Measurements from ENCODE around the gene B4GALT7. TPM values are rescaled to one million over a fixed set of nuclear protein-coding genes. Genes with fewer than 3 reads are reported as not detected.

B4GALT7 gene
- total RNA-seq, 1 experiment from 2014 or later, result 28.3 TPM

DNA sequence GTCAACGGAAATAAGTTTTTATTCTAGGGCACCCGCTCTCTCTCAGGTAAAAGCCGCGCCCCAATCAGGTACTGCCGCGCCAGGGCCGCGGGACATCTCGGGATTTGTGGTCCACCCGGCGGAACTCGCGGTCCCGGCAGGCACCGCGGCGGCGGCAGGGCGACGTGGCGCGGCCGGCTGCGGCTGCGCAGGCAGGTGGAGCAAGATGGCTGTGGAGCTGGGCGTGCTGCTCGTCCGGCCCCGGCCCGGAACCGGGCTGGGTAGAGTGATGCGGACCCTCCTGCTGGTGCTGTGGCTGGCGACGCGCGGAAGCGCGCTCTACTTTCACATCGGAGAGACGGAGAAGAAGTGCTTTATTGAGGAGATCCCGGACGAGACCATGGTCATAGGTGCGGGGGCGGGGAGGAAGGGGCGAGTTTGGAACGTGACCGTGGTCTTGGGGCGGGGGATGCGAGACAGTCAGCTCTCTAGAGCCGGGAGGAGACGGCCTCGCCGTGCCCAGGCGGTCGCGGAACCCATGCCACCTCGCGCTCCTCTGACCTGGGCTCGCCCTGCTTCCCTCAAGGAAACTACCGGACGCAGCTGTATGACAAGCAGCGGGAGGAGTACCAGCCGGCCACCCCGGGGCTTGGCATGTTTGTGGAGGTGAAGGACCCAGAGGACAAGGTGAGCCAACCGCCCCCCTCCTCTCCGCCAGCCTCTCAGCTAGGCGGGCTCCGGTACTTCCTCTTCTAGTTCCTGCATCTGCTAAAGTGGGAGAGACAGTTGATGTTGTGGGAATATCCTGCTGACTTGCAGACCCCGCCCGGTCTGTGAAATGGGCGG is 7.7 kb upstream of the B4GALT7 start, which contains the start of gene TMED9:
TSS of gene TMED9 (plus strand) at position 194 of the 825 bp plus-strand sequence. CDS start at position 206, 12 bp downstream.
- DNase-seq (ENCODE audit: low spot score), result peak; percentile 86
- in situ Hi-C loops (cut with HindIII; ENCODE audit: low sequenced_read_pairs), result no loop called here

DNA sequence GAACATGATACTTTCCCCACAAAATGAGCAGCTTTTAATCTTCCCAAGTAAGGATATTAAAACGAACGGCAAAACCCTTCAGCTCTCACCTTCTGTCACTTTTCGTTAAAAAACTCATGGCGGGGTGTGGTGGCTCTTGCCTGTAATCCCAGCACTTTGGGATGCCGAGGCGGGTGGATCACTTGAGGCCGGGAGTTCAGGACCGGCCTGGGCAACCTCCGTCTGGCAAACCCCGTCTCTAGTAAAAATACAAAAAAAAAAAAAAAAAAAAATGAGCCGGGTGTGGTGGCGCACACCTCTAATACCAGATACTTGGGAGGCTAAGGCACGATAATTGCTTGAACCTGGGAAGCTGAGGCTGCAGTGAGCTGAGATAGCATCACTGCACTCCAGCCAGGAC is 7.0 kb upstream of the B4GALT7 start:
- in situ Hi-C loops (cut with HindIII; ENCODE audit: low sequenced_read_pairs), result no loop called here
- no peak for DNase-seq (ENCODE audit: low spot score)

DNA sequence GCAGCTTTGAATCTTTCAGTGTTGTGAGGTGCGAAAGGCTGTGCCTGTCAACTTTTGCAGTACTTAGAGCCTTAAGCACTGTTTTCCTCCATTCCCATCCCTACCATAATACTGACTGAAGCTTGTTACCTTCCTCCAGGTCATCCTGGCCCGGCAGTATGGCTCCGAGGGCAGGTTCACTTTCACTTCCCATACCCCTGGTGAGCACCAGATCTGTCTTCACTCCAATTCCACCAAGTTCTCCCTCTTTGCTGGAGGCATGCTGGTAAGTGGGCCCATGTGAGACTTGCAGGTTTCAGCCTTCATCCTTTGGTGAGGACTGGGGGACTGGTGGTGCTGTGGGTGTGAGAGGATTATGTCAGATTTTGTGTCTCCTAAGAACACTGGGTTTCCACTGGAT is 6.4 kb upstream of the B4GALT7 start:
- DNase-seq (ENCODE audit: low spot score), result no peak
- in situ Hi-C loops (cut with HindIII; ENCODE audit: low sequenced_read_pairs), result no loop called here

DNA sequence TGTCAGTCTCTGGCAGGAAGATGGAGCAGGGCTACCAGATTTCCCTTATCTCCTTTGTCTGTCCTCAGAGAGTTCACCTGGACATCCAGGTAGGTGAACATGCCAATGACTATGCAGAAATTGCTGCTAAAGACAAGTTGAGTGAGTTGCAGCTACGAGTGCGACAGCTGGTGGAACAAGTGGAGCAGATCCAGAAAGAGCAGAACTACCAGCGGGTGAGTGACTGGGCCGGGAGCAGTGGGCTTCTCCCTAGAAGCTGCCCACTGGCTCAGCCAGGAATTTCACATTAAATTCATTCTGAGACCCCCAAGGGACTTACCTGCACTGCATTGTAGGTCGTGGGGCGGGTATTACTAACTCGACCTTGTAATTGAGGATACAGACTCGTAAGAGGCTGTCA is 5.9 kb upstream of the B4GALT7 start:
- DNase-seq (ENCODE audit: low spot score), result no peak
- in situ Hi-C loops (cut with HindIII; ENCODE audit: low sequenced_read_pairs), result no loop called here

DNA sequence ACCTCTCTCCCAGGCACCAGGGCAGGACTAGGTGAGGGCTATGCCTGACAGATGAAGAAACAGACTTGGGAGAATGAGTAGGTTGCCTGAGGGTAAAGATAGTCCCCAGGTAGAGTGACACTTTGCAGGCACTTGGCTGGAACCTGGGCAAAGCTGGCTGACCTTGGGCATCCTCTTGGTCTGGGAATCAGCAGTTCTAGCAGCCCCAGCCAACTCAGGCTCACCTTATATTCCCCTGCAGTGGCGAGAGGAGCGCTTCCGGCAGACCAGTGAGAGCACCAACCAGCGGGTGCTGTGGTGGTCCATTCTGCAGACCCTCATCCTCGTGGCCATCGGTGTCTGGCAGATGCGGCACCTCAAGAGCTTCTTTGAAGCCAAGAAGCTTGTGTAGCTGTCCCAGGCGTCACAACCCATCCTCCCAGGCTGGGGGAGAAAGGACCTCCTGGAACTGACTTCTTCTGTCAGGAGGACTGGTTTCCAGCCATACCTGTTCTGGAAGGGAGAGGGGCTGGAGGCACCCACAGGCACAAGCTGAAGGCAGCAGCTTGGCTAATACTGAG is 4.8 kb upstream of the B4GALT7 start:
- DNase-seq (ENCODE audit: low spot score), result no peak
- in situ Hi-C loops (cut with HindIII; ENCODE audit: low sequenced_read_pairs), result no loop called here

DNA sequence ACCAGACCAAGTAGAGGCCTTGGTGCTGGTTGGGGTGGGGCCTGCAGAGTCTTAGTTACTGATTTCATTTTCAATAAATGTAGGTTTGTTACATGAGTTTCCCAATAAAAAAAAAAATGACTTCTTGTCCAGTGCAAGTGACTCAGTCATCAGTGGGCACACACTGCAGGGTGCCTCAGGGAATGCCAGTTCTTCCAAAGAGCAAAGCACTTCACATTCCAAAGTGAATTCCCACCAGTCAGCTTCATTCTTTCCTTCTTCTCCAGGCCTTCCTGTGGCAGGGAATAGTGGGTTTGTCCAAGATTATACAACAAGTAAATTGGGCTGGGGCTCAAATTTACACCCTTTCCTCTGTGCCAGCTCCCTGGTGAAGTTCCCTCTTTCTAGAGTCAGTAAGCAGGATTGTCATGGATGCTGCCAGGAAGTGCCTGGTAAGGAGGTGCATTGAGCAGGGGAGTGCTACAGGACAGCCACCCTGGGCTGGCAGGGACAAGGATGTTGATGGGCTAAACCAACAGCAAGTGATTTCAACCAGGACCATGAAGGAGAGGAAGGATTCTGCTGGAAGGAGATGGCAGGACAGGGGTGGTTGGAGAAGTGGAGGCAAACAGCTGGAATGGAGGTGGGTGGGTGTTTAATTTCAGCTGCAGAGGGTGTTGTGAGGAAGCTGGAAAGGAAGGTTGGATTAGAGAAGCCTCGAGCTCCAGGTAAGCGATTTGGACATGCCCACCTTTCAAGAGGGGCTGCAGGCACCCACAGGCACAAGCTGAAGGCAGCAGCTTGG is 3.7 kb upstream of the B4GALT7 start:
- in situ Hi-C loops (cut with HindIII; ENCODE audit: low sequenced_read_pairs), result no loop called here
- DNase-seq (ENCODE audit: low spot score), result no peak

DNA sequence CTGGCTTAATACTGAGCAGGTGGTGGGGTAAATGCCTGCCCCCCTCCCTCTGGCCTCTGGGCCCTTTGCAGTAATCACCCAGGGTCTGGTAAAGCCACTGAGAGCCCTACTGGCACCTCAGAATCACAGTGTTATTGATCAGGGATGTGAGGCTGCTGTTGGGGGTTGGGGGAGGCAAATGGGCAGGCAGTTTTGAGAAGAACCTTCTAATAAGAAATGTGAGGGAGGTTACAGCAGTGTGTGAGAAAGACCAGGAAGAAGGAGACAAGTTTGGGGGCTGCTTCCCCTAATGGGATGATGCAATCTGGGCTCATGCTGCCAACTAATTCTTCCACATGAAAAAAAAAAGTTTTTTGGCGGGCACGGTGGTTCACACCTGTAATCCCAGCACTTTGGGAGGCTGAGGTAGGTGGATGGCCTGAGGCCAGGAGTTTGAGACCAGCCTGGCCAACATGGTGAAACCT is 3.1 kb upstream of the B4GALT7 start:
- in situ Hi-C loops (cut with HindIII; ENCODE audit: low sequenced_read_pairs), result no loop called here

DNA sequence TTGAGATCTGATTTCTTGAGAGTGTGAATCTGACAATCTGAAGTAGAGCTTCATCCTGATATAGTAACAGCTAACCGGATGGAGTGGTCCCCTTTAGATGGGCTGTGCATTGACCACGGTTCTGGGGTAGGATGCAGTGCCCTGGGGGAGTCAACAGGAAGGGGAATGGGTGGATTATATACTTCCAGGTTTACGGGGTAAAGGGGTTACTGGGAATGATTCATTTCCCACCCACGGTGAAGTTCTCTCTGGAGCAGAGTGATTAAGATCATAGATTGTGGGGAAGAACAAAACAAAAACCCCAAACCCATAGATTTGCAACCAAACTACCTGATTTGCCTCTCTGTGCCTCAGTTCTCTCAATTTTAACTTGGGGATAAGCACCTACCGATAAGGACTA is 1.5 kb upstream of the B4GALT7 start:
- in situ Hi-C loops (cut with HindIII; ENCODE audit: low sequenced_read_pairs), result no loop called here
- no peak for DNase-seq (ENCODE audit: low spot score)

More for the DNA sequence above, 3.1 kb upstream of the B4GALT7 start:
- no peak for DNase-seq (ENCODE audit: low spot score)

DNA sequence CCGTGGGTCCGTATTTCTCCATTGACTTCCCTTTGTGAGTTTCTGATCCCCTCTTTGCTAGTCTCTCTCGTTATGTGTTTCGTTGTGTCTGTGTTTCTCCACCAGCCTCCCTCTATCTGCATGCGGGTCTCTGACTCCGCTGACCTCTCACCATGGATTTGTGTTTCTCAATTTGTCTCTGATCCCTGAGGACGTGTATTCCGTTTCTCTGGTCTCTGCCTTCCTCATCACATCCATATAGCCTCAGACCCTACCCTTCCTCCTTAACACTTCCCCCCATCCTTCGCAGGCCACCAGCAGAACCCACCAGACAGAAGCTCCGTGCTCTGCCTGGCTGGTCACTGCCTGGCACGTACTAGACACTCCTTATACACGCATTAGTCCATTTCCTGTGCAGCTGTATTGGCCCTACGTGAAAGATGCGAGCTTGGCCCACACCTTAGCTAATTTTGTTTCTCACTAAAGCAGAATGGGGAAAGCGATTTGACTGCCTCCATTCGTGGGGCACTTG is 631 bp downstream of the B4GALT7 start:
- peak; percentile 25 for DNase-seq (ENCODE audit: low spot score)
- in situ Hi-C loops (cut with HindIII; ENCODE audit: low sequenced_read_pairs), result no loop called here

DNA sequence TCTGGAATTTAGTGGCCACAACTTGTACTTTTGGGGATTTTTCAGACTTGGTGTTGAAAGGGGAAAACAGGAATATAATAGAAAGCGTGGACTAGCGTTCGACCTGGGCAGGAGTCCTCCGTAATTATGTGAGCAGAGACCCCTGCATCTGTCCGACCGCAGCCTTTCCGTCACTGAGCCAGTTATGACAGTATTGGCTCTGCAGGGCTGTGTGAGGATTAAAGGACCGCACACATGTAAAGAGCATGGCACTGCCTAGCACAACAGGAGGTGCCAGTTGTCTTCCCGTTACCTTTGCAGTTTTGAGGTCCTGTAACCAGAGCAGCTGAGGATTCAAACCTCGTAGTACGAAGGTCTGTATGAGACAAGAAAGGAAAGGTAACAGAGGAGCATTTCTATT is 1.2 kb downstream of the B4GALT7 start:
- in situ Hi-C loops (cut with HindIII; ENCODE audit: low sequenced_read_pairs), result no loop called here
- no peak for DNase-seq (ENCODE audit: low spot score)

DNA sequence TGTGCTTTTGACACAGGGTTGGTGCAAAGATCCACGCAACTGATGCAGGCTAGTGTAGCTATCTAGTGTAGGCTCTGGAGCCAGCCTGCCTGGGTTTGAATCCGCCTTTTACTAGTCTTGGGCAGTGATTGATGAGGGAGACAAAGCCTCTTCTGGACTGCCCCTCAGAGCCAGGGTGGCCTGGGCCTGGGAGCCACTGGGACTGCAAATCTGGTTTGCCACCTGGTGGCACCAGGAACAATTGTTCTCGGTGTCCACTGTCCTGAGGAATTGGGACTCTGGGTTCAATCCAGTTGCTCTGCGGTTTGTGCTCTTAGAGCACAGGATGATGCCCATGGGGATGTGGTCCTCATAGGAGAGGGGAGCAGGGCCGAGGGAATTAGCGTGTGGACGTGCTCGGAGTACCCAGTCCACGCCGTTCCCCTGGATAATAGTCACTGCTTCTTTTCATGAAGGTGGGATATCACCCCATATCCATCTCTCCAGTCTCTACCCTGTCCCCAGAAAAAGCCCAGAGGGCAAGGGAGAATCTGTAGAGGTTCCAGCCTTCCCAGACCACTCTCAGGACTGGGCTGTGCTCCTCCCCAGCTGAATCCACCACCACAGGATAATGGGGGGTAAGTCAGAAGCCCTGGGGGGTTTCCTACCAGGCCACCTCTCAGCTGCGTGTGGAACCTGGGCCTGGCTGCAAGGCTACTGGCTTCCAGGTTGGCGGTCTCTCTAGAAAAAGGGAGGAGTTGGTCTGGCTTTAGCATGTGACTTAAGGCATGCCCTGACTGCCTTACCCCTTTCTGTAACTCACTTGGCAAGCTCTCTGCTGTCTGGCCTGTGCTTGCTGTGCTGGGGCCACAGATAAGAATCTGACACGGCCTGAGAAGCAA is 1.9 kb downstream of the B4GALT7 start:
- in situ Hi-C loops (cut with HindIII; ENCODE audit: low sequenced_read_pairs), result no loop called here
- no peak for DNase-seq (ENCODE audit: low spot score)

DNA sequence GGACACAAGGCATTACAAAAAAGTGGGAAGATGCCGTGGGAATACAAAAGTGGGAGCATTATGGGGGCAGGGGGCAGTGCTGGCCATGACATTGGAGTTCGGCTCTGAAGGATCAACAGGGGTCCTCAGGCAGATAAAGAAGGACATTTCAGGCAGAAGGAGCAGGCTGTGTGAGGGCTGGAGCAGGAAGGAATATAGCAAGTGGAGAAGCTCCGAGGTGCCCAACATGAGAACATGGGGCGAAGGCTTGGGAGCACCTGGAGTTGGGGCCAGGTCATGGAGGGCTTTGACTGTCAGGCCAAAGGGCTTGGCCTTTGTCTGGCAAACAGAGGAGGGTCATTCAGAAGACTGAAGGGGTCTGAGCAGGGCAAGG is 2.5 kb downstream of the B4GALT7 start:
- in situ Hi-C loops (cut with HindIII; ENCODE audit: low sequenced_read_pairs), result no loop called here
- DNase-seq (ENCODE audit: low spot score), result no peak

DNA sequence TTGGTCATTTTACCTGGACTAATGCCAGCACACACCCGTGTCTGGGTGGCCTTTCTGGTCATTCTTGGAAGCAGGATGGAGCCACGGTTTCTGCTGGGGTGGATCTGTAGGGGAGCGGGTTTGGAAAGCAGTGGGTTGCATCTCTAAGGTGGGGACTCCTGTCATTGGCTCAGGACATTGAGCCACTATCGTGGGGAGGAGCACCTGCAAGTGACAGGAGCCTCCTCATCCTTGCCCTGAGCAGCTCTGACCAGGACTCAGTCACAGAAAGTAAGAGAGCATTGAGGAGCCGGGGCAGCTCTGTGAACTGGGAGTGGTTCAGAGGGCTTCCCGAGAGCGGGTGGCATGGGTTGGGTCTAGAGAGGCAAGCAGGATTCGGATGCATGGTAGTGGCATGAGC is 3.7 kb downstream of the B4GALT7 start:
- in situ Hi-C loops (cut with HindIII; ENCODE audit: low sequenced_read_pairs), result no loop called here
- no peak for DNase-seq (ENCODE audit: low spot score)

DNA sequence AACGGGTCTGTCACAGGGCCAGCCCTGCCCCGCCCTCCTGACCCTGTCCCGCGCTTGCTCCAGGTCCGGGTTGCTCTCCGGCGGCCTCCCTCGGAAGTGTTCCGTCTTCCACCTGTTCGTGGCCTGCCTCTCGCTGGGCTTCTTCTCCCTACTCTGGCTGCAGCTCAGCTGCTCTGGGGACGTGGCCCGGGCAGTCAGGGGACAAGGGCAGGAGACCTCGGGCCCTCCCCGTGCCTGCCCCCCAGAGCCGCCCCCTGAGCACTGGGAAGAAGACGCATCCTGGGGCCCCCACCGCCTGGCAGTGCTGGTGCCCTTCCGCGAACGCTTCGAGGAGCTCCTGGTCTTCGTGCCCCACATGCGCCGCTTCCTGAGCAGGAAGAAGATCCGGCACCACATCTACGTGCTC is 4.2 kb downstream of the B4GALT7 start:
- DNase-seq (ENCODE audit: low spot score), result no peak

DNA sequence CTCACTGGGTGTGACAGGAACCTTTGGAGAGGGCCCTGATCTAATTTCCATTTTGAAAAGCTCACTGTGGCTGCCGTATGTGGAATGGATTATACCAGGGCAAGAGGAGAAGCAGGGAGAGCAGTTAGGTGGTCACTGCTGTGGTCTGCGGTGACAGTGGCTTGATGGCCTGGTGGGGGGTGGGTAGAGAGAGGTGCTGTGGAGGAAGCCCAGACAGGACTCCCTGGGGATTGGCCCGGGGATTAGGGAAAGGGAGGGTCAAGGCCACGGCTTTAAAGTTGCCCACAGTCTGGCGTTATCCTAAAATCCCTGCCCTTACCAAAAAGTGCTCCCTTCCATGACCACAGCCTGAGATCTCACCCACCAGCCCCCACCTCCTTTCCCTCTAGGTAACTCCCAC is 4.7 kb downstream of the B4GALT7 start:
- in situ Hi-C loops (cut with HindIII; ENCODE audit: low sequenced_read_pairs), result no loop called here
- no peak for DNase-seq (ENCODE audit: low spot score)

More for the DNA sequence above, 4.2 kb downstream of the B4GALT7 start:
- in situ Hi-C loops (cut with HindIII; ENCODE audit: low sequenced_read_pairs), result no loop called here

DNA sequence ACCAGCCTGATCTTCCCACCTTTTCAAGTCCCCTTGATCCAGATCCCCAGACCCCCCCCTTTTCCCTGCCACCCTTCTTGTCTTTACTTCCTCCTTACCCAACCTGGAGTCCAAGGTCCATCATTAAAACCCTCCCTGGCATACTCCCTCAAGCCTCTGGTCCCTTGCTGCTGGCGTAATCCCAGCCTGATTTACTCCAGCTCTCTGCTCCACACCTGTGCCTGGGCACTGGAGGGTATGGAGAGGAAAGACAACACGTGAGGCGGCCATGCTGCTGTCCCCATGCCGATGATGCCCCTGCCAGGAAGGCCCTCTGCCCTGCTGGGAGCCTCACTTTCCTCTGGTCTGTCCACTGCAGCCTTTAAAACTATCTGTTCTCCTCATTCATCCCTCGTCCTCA is 5.1 kb downstream of the B4GALT7 start:
- in situ Hi-C loops (cut with HindIII; ENCODE audit: low sequenced_read_pairs), result no loop called here
- no peak for DNase-seq (ENCODE audit: low spot score)

DNA sequence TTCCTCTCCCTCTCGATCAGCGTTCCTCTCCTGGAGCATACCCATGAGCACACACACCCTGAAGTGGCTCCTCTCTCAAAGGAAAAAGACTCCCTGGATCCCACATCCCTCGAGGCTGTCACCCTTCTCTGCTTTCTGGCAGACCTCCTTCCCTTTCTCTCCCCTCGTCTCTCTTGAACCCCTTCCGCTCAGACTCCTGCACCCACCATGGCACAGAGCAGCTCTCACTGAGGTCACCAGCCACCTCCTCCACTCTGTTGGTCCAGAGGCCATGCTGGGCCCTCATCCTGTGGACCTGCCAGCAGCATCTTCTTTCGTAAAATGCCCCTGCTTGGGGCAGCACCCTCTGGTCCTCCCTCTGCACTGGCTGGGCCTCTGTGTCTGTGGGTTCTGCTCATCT is 5.7 kb downstream of the B4GALT7 start:
- DNase-seq (ENCODE audit: low spot score), result no peak
- in situ Hi-C loops (cut with HindIII; ENCODE audit: low sequenced_read_pairs), result no loop called here

DNA sequence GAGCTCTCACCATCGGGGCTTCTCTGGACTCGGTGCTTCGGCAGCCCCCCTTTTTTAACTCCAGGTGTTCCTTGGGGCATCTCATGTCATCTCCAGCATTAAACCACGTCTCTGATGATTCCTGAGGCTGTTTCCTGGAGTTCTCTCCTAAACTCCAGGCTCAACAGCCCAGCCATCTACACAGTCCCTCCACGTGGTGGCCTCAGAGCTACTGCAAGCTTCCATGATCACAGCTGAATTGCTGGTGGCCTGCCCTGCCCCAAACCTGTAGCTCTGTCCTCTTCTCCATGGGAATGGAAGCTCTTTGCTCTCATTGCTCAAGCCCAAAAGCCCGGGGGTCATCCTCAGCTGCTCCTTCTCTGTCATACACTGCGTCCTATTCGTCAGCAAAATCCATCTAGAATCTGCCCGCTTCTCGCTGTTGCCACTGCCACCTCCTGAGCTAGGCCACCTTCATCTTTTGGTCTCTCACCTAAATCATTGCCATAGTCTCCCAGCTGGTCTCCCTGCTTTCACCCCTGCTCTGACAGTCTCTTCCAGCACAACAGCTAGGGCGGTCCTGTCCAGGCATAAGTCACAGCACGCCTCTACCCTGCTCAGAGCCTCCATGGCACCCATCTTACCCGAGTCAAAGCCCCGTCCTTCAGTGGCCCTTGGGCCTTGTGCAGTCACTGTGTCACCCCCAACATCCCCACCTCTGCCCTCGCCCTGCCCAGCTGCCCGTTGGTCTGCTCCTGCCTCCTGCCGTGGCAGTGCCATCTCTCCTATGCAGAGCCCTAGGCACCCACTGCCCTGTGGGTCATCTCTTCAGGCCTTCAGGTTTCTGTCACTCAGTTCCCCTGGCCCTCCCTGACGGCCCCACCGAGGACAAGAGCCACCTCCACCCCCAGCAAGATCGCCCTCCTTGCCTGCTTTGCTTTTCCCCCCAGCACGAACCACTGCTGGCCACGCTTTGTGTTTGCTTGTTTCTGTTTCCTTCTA is 6.4 kb downstream of the B4GALT7 start:
- no peak for DNase-seq (ENCODE audit: low spot score)
- in situ Hi-C loops (cut with HindIII; ENCODE audit: low sequenced_read_pairs), result no loop called here

Measured in G401 (cell line).